Colonic mucosa (tissue), 4 donors: ENCODE data around the gene CHD3. TPM values are rescaled to one million over a fixed set of nuclear protein-coding genes. Genes with fewer than 3 reads are reported as not detected.

Experiments used
- DNase-seq: peaks from one replicate; pipeline ENCODE4 v3.0.0-alpha.2; 2020
- H3K27ac ChIP-seq: fragments of 200-600 bp; one replicate; pipeline ENCODE4 v1.8.0; 2021
- H3K27me3 ChIP-seq: fragments of 200-600 bp; one replicate; pipeline ENCODE4 v1.8.0; 2021
- H3K36me3 ChIP-seq: fragments of 200-600 bp; one replicate; pipeline ENCODE4 v1.8.0; 2021
- H3K4me1 ChIP-seq: fragments of 200-600 bp; one replicate; pipeline ENCODE4 v1.8.0; 2021; ENCODE audit warnings: mild to moderate bottlenecking
- H3K4me3 ChIP-seq: fragments of 200-600 bp; one replicate; pipeline ENCODE4 v1.8.0; 2021
- H3K9ac ChIP-seq, 2 donors: one replicate each; pipeline ENCODE4 v1.7.0; 2013; ENCODE audit warnings: control low read depth in 2 of 2, low read depth in 2 of 2, low read length in 2 of 2
- H3K9me3 ChIP-seq: fragments of 200-600 bp; one replicate; pipeline ENCODE4 v1.8.0; 2021
- intact Hi-C: fragments of 100-400 bp; cut with DNase I; formaldehyde crosslinking; loops from one replicate; pipeline ENCODE4 v1.14.1; 2022
- total RNA-seq, 2 donors: library from RNA; stranded (reverse); fragmentation: NEBNext Ultra II Directional in 1 of 2; extraction: Animal tissue kit (Norgen Biotek cat#: 25700) in 1 of 2; gene quantifications; one replicate each; pipeline ENCODE4 v1.2.1, GENCODE V29; 2021
- TF ChIP-seq, protein P1 (sequence below): fragments of 200-600 bp; IDR thresholded peaks from one replicate; pipeline ENCODE4 v1.8.0; 2022; ENCODE audit warnings: antibody characterized with exemption, mild to moderate bottlenecking
- donor health status: healthy.
- donor health status: DM: no; HTN: no; CAD: no.
- donor health status: DM: no; HTN: no; CAD: no.

The CHD3 gene
- total RNA-seq, 2 donors from 2014 or later, result 56.3 to 108 TPM

- intact Hi-C loops, result no loop called here
- no peaks in the 10 kb centered on the region for H3K9me3 ChIP-seq
- no peaks in the 10 kb centered on the region for H3K27me3 ChIP-seq
- DNase-seq, result no peak
- no peaks in the 10 kb centered on the region for H3K4me1 ChIP-seq
- H3K9ac ChIP-seq, result no peak overlapping the region
- no peak overlapping the region for H3K27ac ChIP-seq
- no peaks in the 10 kb centered on the region for H3K36me3 ChIP-seq
- TF ChIP-seq, protein P1, sequence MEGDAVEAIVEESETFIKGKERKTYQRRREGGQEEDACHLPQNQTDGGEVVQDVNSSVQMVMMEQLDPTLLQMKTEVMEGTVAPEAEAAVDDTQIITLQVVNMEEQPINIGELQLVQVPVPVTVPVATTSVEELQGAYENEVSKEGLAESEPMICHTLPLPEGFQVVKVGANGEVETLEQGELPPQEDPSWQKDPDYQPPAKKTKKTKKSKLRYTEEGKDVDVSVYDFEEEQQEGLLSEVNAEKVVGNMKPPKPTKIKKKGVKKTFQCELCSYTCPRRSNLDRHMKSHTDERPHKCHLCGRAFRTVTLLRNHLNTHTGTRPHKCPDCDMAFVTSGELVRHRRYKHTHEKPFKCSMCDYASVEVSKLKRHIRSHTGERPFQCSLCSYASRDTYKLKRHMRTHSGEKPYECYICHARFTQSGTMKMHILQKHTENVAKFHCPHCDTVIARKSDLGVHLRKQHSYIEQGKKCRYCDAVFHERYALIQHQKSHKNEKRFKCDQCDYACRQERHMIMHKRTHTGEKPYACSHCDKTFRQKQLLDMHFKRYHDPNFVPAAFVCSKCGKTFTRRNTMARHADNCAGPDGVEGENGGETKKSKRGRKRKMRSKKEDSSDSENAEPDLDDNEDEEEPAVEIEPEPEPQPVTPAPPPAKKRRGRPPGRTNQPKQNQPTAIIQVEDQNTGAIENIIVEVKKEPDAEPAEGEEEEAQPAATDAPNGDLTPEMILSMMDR, result no peak
- H3K4me3 ChIP-seq, result no peak overlapping the region
These were observed 67.0 kb downstream of the CHD3 start for GRCh38 chr17:7955414-7956227.

DNA sequence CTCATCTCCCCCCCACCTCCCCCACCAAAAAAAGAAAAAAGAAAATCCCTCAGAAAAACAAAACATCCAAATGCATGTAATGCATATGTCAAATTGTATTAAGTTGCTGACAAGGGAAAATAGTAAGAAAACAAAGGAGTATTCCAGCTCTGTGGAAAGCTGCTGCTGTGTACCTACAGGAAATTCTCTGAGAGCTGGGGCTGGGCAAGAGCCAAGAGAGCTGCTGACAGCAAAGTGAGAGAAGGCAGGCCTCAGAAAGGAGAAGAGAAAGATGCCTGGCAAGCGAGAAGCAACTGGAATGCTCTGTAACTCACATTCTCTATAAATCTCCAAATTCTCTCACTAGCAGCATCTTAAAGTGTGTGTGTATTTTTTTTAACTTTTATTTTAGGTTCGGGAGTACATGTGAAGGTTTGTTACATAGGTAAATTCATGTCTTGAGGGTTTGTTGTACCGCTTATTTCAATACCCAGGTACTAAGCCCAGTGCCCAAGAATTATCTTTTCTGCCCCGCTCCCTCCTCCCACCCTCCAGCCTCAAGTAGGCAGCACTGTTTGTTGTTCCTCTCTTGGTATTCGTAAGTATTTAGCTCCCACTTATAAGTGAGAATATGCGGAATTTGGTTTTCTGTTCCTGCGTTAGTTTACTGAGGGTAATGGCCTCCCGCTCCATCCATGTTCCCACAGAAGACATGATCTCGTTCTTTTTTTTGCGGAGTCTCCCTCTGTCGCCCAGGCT is 67.8 kb downstream of the CHD3 start:
- no peaks in the 10 kb centered on the region for H3K27me3 ChIP-seq
- H3K27ac ChIP-seq, result no peak overlapping the region
- no peak overlapping the region for H3K4me3 ChIP-seq
- intact Hi-C loops, result no loop called here
- H3K9ac ChIP-seq, result no peak overlapping the region
- TF ChIP-seq, protein P1, result no peak
- H3K4me1 ChIP-seq, result no peaks in the 10 kb centered on the region
- no peak for DNase-seq
- H3K36me3 ChIP-seq, result no peaks in the 10 kb centered on the region
- no peaks in the 10 kb centered on the region for H3K9me3 ChIP-seq

DNA sequence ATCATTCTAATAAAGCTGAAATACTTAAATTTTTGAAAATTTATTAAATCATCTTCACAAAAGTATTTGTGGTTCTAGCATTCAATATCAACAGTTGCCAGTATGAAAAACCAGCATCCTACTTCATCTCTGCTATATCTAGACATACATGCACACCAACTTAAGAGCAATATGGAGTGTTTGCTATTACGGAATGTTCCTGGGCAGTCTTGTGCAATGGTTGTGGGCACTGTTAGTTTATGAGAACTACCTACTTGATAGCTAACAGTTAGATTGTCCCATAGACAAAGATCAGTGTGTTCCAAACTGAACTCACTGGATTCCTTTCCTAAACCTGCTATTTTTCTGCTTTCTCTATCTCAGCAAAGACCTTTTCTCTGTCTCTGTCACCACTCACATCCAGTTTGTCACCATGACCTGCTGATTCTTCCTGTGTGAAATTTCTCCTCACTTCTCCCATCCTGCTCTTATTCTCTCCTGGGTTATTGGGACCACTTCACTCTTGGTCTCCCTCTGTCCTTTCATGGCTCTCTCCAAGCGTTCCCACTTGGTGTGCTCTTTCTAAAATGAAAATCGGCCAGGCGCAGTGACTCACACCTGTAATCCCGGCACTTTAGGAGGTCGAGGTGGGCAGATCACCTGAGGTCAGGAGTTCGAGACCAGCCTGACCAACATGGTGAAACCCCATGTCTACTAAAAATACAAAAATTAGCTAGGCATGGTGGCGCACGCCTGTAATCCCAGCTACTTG is 71.1 kb downstream of the CHD3 start:
- H3K4me1 ChIP-seq, result no peaks in the 10 kb centered on the region
- intact Hi-C loops, result no loop called here
- TF ChIP-seq, protein P1, result no peak
- H3K9me3 ChIP-seq, result no peaks in the 10 kb centered on the region
- H3K27ac ChIP-seq, result no peak overlapping the region
- no peak overlapping the region for H3K4me3 ChIP-seq
- no peaks in the 10 kb centered on the region for H3K36me3 ChIP-seq
- no peak for DNase-seq
- H3K27me3 ChIP-seq, result no peaks in the 10 kb centered on the region
- no peak overlapping the region for H3K9ac ChIP-seq

DNA sequence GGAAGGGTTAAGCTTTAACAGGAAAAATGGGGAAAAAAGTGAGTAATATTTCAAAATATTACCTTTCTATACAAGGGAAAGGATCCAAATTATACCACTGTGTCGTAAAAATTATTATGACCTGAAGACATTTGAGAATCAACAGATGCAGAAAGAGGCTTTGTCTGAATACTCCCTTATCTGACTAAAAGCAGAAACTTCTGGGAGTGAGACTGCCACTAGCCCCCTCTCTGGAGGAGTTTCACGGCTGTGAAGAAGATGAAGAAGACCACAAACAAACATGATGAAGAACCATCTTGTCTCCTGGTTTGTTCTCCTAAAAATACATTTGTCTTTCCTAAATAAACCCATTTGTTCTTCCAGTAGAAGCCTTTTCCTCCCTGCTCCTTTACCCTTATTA is 72.8 kb downstream of the CHD3 start:
- intact Hi-C loops, result no loop called here
- no peaks in the 10 kb centered on the region for H3K9me3 ChIP-seq
- TF ChIP-seq, protein P1, result no peak
- H3K27me3 ChIP-seq, result no peaks in the 10 kb centered on the region
- H3K4me1 ChIP-seq, result no peaks in the 10 kb centered on the region
- H3K4me3 ChIP-seq, result no peak overlapping the region
- H3K27ac ChIP-seq, result no peak overlapping the region
- H3K9ac ChIP-seq, result no peak overlapping the region
- no peak for DNase-seq
- H3K36me3 ChIP-seq, result no peaks in the 10 kb centered on the region

Other genes with a start within 250 kb of the CHD3 start
- 1 to 10 TPM in 1 of 2 donors, under 1 TPM in 1; 0.54 to 1.4 TPM for gene ATP1B2, start 237.9 kb upstream of the CHD3 start, total RNA-seq
- gene TP53, start 201.3 kb upstream of the CHD3 start, total RNA-seq, result 10 to 100 TPM; 64.3 to 90.0 TPM
- 10 to 100 TPM in 1 of 2 donors, 1 to 10 TPM in 1; 6.0 to 22.6 TPM for gene WRAP53, start 200.3 kb upstream of the CHD3 start, total RNA-seq
- under 1 TPM; 0.42 to 0.82 TPM for gene EFNB3, start 183.6 kb upstream of the CHD3 start, total RNA-seq
- under 1 TPM; 0.32 to 0.62 TPM for gene DNAH2, start 171.0 kb upstream of the CHD3 start, total RNA-seq
- 10 to 100 TPM; 32.7 to 42.6 TPM for gene KDM6B, start 54.6 kb upstream of the CHD3 start, total RNA-seq
- gene TMEM88, start 33.7 kb upstream of the CHD3 start, total RNA-seq, result 1 to 10 TPM; 2.5 to 2.7 TPM
- gene NAA38, start 31.2 kb upstream of the CHD3 start, total RNA-seq, result 100 to 1,000 TPM in 1 of 2 donors, 10 to 100 TPM in 1; 59.5 to 133 TPM
- gene CYB5D1, start 30.8 kb upstream of the CHD3 start, total RNA-seq, result 10 to 100 TPM in 1 of 2 donors, 1 to 10 TPM in 1; 9.4 to 18.2 TPM
- gene RNF227, start 27.5 kb downstream of the CHD3 start, total RNA-seq, result 1 to 10 TPM; 2.8 to 3.0 TPM
- 1 to 10 TPM; 1.1 to 2.6 TPM for gene KCNAB3, start 41.1 kb downstream of the CHD3 start, total RNA-seq
- gene TRAPPC1, start 43.2 kb downstream of the CHD3 start, total RNA-seq, result 100 to 1,000 TPM; 116 to 129 TPM
- 10 to 100 TPM; 23.9 to 40.6 TPM for gene CNTROB, start 43.4 kb downstream of the CHD3 start, total RNA-seq
- gene GUCY2D, start 113.8 kb downstream of the CHD3 start, total RNA-seq, result under 1 TPM; 0.21 to 0.37 TPM
- gene ALOX15B, start 150.3 kb downstream of the CHD3 start, total RNA-seq, result under 1 TPM; 0.52 to 0.56 TPM
- gene ALOX12B, start 198.9 kb downstream of the CHD3 start, total RNA-seq, result under 1 TPM; 0.48 to 0.69 TPM
- not detected for gene ALOXE3, start 229.7 kb downstream of the CHD3 start, total RNA-seq
- gene HES7, start 235.3 kb downstream of the CHD3 start, total RNA-seq, result not detected